ENCODE data around the gene CACYBP. TPM values are rescaled to one million over a fixed set of nuclear protein-coding genes. Genes with fewer than 3 reads are reported as not detected.

Gene CACYBP
- total RNA-seq, 1 experiment from 2014 or later: 202 TPM

GRCh38 chr1:175037416-175037815 lies 37.7 kb downstream of the CACYBP start:
- Histone ChIP-seq H3K56ac (ENCODE audit: insufficient read length, low read depth, low read length) (no peak overlapping the region), H2AFZ (ENCODE audit: low read length) (no peak overlapping the region), H3K9me3 (ENCODE audit: control insufficient read depth, low read depth, low read length) (no peaks in the 10 kb centered on the region), H2BK20ac (ENCODE audit: low read depth, low read length, poor library complexity, severe bottlenecking) (no peak overlapping the region), H3K4me1 (ENCODE audit: insufficient read depth, low read length) (peaks cover 5% of the 10 kb centered on the region; the same call in 1 of the 2 replicates), H2BK12ac (ENCODE audit: insufficient read length, low read depth, low read length) (no peak overlapping the region), H3K79me1 (ENCODE audit: insufficient read depth, low read depth, low read length, poor library complexity, severe bottlenecking) (no peaks in the 10 kb centered on the region), H3T11ph (ENCODE audit: low read length) (no peak overlapping the region), H3K4me2 (ENCODE audit: insufficient read depth, insufficient read length, low read length) (no peak overlapping the region), H2AK5ac (ENCODE audit: insufficient read length, low read length) (no peak overlapping the region), H3K9ac (ENCODE audit: extremely low read depth, insufficient read length, low read length) (no peak overlapping the region), H4K20me1 (ENCODE audit: control insufficient read depth, insufficient read depth, insufficient read length) (no peaks in the 10 kb centered on the region), H3K79me2 (ENCODE audit: insufficient read depth, low read length) (no peaks in the 10 kb centered on the region), H2BK120ac (ENCODE audit: low read depth, low read length, poor library complexity, severe bottlenecking) (no peak overlapping the region), H2BK15ac (ENCODE audit: low read depth, low read length) (no peak overlapping the region), H2BK5ac (ENCODE audit: insufficient read length, low read length) (no peak overlapping the region), H3K27ac (ENCODE audit: insufficient read length, low read depth, low read length) (no peak overlapping the region), H3K23ac (ENCODE audit: insufficient read length, low read depth, low read length) (no peak overlapping the region), H3K18ac (ENCODE audit: insufficient read length, low read depth, low read length) (no peak overlapping the region), H4K91ac (ENCODE audit: insufficient read length, low read depth, low read length) (no peak overlapping the region), H3K14ac (ENCODE audit: insufficient read depth, low read length) (no peak overlapping the region), H4K8ac (replicated peaks; ENCODE audit: insufficient read length, low read depth, low read length) (no peak overlapping the region), H4K5ac (ENCODE audit: insufficient read length, low read depth, low read length) (no peak overlapping the region), H3K27me3 (ENCODE audit: insufficient read depth, low read length) (no peaks in the 10 kb centered on the region), H3K4ac (ENCODE audit: low read depth, low read length) (no peak overlapping the region), H3K23me2 (ENCODE audit: insufficient read length, low read depth, low read length, poor library complexity, severe bottlenecking) (no peaks in the 10 kb centered on the region)
- Mint-ChIP-seq H3K4me3 (no peak overlapping the region), H3K27me3 (ENCODE audit: low read depth) (no peaks in the 10 kb centered on the region), H3K27ac (no peak overlapping the region), H3K4me1 (peaks cover 17 to 21% of the 10 kb centered on the region in 2 experiments), H3K36me3 (ENCODE audit: insufficient read depth in 1 of 3, low read depth in 3 of 3) (no peaks in the 10 kb centered on the region), H3K9me3 (no peaks in the 10 kb centered on the region)
- TF ChIP-seq, protein P1, sequence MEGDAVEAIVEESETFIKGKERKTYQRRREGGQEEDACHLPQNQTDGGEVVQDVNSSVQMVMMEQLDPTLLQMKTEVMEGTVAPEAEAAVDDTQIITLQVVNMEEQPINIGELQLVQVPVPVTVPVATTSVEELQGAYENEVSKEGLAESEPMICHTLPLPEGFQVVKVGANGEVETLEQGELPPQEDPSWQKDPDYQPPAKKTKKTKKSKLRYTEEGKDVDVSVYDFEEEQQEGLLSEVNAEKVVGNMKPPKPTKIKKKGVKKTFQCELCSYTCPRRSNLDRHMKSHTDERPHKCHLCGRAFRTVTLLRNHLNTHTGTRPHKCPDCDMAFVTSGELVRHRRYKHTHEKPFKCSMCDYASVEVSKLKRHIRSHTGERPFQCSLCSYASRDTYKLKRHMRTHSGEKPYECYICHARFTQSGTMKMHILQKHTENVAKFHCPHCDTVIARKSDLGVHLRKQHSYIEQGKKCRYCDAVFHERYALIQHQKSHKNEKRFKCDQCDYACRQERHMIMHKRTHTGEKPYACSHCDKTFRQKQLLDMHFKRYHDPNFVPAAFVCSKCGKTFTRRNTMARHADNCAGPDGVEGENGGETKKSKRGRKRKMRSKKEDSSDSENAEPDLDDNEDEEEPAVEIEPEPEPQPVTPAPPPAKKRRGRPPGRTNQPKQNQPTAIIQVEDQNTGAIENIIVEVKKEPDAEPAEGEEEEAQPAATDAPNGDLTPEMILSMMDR (conservative IDR thresholded peaks at IDR 0.05): no peak
- no CpG with 5 or more reads among the region's 7 CpGs for WGBS (ENCODE audit: extremely low coverage, insufficient read length, low lambda C conversion rate)
- no peak for DNase-seq

All from H9 (cell line).